HepG2 (cell line): ENCODE data around the gene RNF123. TPM values are rescaled to one million over a fixed set of nuclear protein-coding genes. Genes with fewer than 3 reads are reported as not detected.
A peak's percentile ranks its signal among the peaks of the same experiment; 100 is the strongest.

ENCODE experiments used
- BRCA1 ChIP-seq: sonication (generic); formaldehyde crosslinking; IDR thresholded peaks from 2 replicates; pipeline ENCODE4 v1.4.0; 2020; ENCODE audit warnings: missing genetic modification reagents
- CAMTA2 ChIP-seq: sonication (generic); formaldehyde crosslinking; IDR thresholded peaks from 2 replicates; pipeline ENCODE4 v1.4.0; 2020; ENCODE audit warnings: mild to moderate bottlenecking, missing genetic modification reagents, borderline replicate concordance
- LBX2 ChIP-seq: sonication (generic); formaldehyde crosslinking; IDR thresholded peaks from 2 replicates; pipeline ENCODE4 v1.5.0; 2020; ENCODE audit warnings: missing genetic modification reagents, mild to moderate bottlenecking, borderline replicate concordance
- NR2F2 ChIP-seq: IDR thresholded peaks from 2 replicates; pipeline ENCODE4 v1.6.1; 2012; ENCODE audit warnings: low read depth, inconsistent platforms, borderline replicate concordance
- RXRA ChIP-seq: sonication (generic); formaldehyde crosslinking; IDR thresholded peaks from 2 replicates; pipeline ENCODE4 v1.5.1; 2020; ENCODE audit warnings: missing genetic modification reagents
- THAP7 ChIP-seq: sonication (generic); formaldehyde crosslinking; IDR thresholded peaks from 2 replicates; pipeline ENCODE4 v1.8.1; 2023; ENCODE audit warnings: mild to moderate bottlenecking, missing genetic modification reagents
- ZHX2 ChIP-seq, 2 experiments: sonication (generic) in 1 of 2; formaldehyde crosslinking in 1 of 2; IDR thresholded peaks; 2 replicates each; pipeline versions ENCODE4 v1.6.1 to v1.9.0; 2014 to 2022; ENCODE audit warnings: antibody characterized with exemption in 1 of 2, borderline replicate concordance in 1 of 2, inconsistent platforms in 1 of 2, low read depth in 1 of 2, missing genetic modification reagents in 1 of 2
- ZNF512B ChIP-seq: sonication (generic); formaldehyde crosslinking; IDR thresholded peaks from 2 replicates; pipeline ENCODE4 v1.5.1; 2020; ENCODE audit warnings: missing genetic modification reagents, mild to moderate bottlenecking, borderline replicate concordance
- ZNF687 ChIP-seq: sonication (generic); formaldehyde crosslinking; IDR thresholded peaks from 2 replicates; pipeline ENCODE4 v1.5.1; 2020; ENCODE audit warnings: mild to moderate bottlenecking, missing genetic modification reagents, moderate library complexity
- ZNF7 ChIP-seq: IDR thresholded peaks from 2 replicates; pipeline ENCODE4 v1.6.1; 2016; ENCODE audit warnings: missing biosample characterization, missing genetic modification reagents
- polyA plus RNA-seq, 8 experiments: library from polyadenylated mRNA; depleted of rRNA in 3 of 8; stranded (reverse) in 7 of 8; unstranded in 1 of 8; fragments of >200 nt; fragmentation: Illumina TruSeq in 4 of 8; extraction: Trizol in 4 of 8; gene quantifications; 2 replicates each; pipeline versions ENCODE4 v1.2.1 to v1.2.3, GENCODE V29; 2011 to 2016; ENCODE audit warnings: low read depth in 4 of 8, missing spikeins in 1 of 8, mixed read lengths in 1 of 8; ENCODE audit not compliant: insufficient read depth in 1 of 8
- total RNA-seq, 5 experiments: library from RNA; depleted of rRNA; stranded (reverse); fragments of >200 nt; fragmentation: Illumina TruSeq; extraction: Trizol; gene quantifications; 2 replicates each; pipeline ENCODE4 v1.2.3, GENCODE V29; 2016; ENCODE audit warnings: low read depth in 1 of 5

Gene RNF123
- total and polyA plus RNA-seq, 2 of the 13 experiments (the other 11 are each of a cell fraction or from before 2014, with no cell fraction given): 29.9 to 82.2 TPM

- peak; percentile 82 for TF ChIP-seq ZNF687 (CRISPR knock-in tag)
- TF ChIP-seq ZHX2 (IDR thresholded peaks at IDR 0.05; ENCODE audit: low read depth): peak; percentile 65; the same call in 1 of the 2 replicates
- TF ChIP-seq ZHX2 (CRISPR knock-in tag; IDR thresholded peaks at IDR 0.05; ENCODE audit: borderline replicate concordance): no peak
- TF ChIP-seq ZNF512B (CRISPR knock-in tag): no peak
- TF ChIP-seq ZNF7: no peak
- no peak for TF ChIP-seq NR2F2
- TF ChIP-seq CAMTA2: no peak
- TF ChIP-seq THAP7 (CRISPR knock-in tag): no peak
- no peak for TF ChIP-seq BRCA1 (CRISPR knock-in tag)
- TF ChIP-seq LBX2 (CRISPR knock-in tag): 0 out of 2 replicates have a peak, but pooled peaks have one; percentile 36
- TF ChIP-seq RXRA: peak; percentile 66; the same call in 1 of the 2 replicates
Measured at GRCh38 chr3:49689046-49689907, at the start of gene RNF123, which contains the start of gene MST1 (continued).
